Motor neuron (in vitro differentiated cells): Measurements from ENCODE around the gene LARP4B. TPM values are rescaled to one million over a fixed set of nuclear protein-coding genes. Genes with fewer than 3 reads are reported as not detected.
A peak's percentile ranks its signal among the peaks of the same experiment; 100 is the strongest.

ENCODE experiments used
- ATAC-seq, 8 experiments: fragments of 200-7000 bp; cut with Tn5 transposase; replicated peaks in 6 of 8; 2 replicates each; pipeline ENCODE4 v1.8.0; 2021; ENCODE audit warnings: mild to moderate bottlenecking in 8 of 8, moderate library complexity in 8 of 8
- H3K27ac ChIP-seq, 2 donors: fragments of 250-450 bp; sonication (Bioruptor Pico); 2 replicates each; pipeline ENCODE4 v1.9.0; 2021; ENCODE audit warnings: antibody characterized with exemption in 2 of 2, mild to moderate bottlenecking in 2 of 2, moderate library complexity in 1 of 2
- H3K4me1 ChIP-seq, 2 donors: fragments of 250-450 bp; sonication (Bioruptor Pico); replicated peaks in 1 of 2; 2 replicates each; pipeline ENCODE4 v1.6.1; 2021; ENCODE audit warnings: antibody characterized with exemption in 2 of 2, mild to moderate bottlenecking in 2 of 2, moderate library complexity in 1 of 2
- H3K4me3 ChIP-seq, 5 donors: fragments of 250-450 bp; sonication (Bioruptor Pico); 2 replicates each; pipeline ENCODE4 v1.9.0; 2021; ENCODE audit warnings: antibody characterized with exemption in 5 of 5, mild to moderate bottlenecking in 5 of 5, moderate library complexity in 4 of 5
- WGBS, 10 experiments: fragments of 450-650 bp; shearing (Covaris generic); methylation state at CpG; one replicate each; pipeline ENCODE4 v1.0.0; 2022; 5-methylcytosine and 5-hydroxymethylcytosine counted together
- in situ Hi-C, 9 experiments: fragments of 400-800 bp; cut with MboI; loops; one replicate each; pipeline ENCODE4 v1.15.0; 2021; ENCODE audit warnings: low sequenced_read_pairs in 9 of 9, low pct_unique_long_range_greater_than_20kb in 2 of 9; ENCODE audit not compliant: unreplicated experiment in 9 of 9
- total RNA-seq, 8 experiments: library from RNA; unstranded; fragments of 300-600 nt; gene quantifications; 2 replicates each; pipeline versions ENCODE4 v1.2.3 to v1.2.4, GENCODE V29; 2022

The LARP4B gene
- total RNA-seq, 8 experiments from 2014 or later, result 17.2 to 66.0 (median 34.1) TPM

DNA sequence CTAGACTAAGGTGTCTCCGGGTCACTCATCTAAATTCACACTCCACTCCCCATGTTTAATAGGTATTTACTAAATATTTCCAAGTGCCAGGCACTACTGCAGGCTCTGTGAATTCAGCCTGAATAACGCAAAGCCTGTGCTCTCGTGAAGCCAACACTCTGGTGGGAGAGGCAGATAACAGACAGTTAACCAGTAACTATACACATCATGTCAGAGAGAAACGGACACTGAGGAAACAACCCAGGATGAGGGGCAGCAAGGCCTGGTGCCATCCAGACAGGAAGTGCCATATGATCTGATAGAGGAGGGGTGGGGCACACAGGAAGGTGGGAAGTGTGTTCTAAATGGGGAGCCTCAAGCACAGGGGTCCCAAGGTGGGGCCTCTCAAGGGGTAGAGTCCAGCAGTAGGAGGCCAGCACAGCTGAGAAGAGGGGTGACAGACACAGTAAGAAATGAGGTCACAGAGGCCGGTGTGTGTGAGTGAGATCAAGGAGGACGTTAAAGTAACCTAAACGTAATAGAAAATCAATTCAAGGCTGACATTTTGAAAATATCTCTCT, 85.3 kb downstream of the LARP4B start:
- WGBS, 10 experiments, result 75 to 96% (median 90%) methylated on average over 1 to 5 of the region's 7 CpGs
- H3K4me3 ChIP-seq, result no peak overlapping the region
- in situ Hi-C loops, result no loop called here
- no peak overlapping the region for H3K27ac ChIP-seq
- ATAC-seq, result no peak
- no peaks in the 10 kb centered on the region for H3K4me1 ChIP-seq

DNA sequence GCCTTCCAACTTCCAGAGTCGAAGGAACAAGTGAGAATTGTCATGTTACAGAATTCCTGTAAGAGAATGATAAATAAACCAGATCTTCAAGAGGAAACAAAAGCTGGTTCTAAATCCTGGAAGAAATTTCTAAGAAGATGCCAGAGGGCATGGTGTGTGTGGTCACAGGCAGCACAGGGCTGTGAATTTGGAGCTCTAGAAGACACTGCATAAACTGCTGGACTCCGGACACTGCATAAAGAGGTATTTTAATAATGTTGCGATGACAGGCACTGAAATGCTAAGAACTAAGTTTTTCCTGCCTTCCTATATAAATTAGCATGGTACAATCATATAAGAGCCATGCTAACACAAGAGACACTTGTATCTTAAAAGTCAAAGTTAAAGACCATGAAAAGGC, 86.0 kb downstream of the LARP4B start:
- Histone ChIP-seq H3K4me3 (no peak overlapping the region), H3K27ac (no peak overlapping the region), H3K4me1 (no peaks in the 10 kb centered on the region)
- in situ Hi-C loops, result no loop called here
- peak in 3 of 8 experiments; percentile 26 to 72 (median 61) for ATAC-seq
- 22 to 100% (median 88%) methylated on average over 1 to 3 of the region's 3 CpGs; no CpG with 5 or more reads in 2 of the 10 experiments for WGBS, 10 experiments

GRCh38 chr10:844552-844951, 87.0 kb downstream of the LARP4B start:
- no peak overlapping the region for H3K27ac ChIP-seq
- WGBS, 10 experiments, result 60 to 100% (median 87%) methylated on average over 1 to 8 of the region's 8 CpGs; no CpG with 5 or more reads in 1 of the 10 experiments
- in situ Hi-C loops, result no loop called here
- H3K4me3 ChIP-seq, result no peak overlapping the region
- no peaks in the 10 kb centered on the region for H3K4me1 ChIP-seq
- no peak for ATAC-seq

- H3K4me1 ChIP-seq, result no peaks in the 10 kb centered on the region
- in situ Hi-C loops, result no loop called here
- ATAC-seq, result no peak
- no peak overlapping the region for H3K4me3 ChIP-seq
- 100% methylated on average over 1 of the region's 1 CpG; no CpG with 5 or more reads in 8 of the 10 experiments for WGBS, 10 experiments
- H3K27ac ChIP-seq, result no peak overlapping the region
Measured at GRCh38 chr10:843703-844102, 87.8 kb downstream of the LARP4B start.

- Histone ChIP-seq H3K4me3 (no peak overlapping the region), H3K4me1 (no peaks in the 10 kb centered on the region), H3K27ac (no peak overlapping the region)
- ATAC-seq, result no peak
- in situ Hi-C loops, result no loop called here
- WGBS, 10 experiments, result 81 to 100% (median 96%) methylated on average over 1 to 6 of the region's 6 CpGs
Measured at GRCh38 chr10:842795-843194, 88.7 kb downstream of the LARP4B start.

DNA sequence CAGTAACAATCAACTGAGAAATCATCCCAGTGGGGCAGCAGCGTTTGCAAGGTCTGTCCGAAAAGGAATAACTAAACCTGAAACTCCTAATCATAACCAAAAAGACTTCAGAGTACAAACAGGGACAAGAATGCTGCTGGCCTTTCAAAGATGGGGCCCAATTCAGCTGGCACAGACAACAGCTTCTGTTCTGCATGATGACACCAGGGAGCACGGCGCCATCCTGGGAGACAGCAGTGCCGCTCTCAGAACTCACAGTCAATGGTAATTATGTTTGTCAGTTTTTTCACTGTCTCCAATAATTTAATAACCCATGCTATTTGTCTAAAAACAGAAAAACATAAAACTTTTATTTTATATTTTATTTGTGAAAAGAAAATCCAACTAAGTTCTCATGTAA, 90.0 kb downstream of the LARP4B start:
- Histone ChIP-seq H3K4me1 (no peaks in the 10 kb centered on the region), H3K27ac (no peak overlapping the region), H3K4me3 (no peak overlapping the region)
- no peak for ATAC-seq
- in situ Hi-C loops, result no loop called here
- 95 to 100% (median 100%) methylated on average over 1 to 5 of the region's 5 CpGs; no CpG with 5 or more reads in 3 of the 10 experiments for WGBS, 10 experiments

DNA sequence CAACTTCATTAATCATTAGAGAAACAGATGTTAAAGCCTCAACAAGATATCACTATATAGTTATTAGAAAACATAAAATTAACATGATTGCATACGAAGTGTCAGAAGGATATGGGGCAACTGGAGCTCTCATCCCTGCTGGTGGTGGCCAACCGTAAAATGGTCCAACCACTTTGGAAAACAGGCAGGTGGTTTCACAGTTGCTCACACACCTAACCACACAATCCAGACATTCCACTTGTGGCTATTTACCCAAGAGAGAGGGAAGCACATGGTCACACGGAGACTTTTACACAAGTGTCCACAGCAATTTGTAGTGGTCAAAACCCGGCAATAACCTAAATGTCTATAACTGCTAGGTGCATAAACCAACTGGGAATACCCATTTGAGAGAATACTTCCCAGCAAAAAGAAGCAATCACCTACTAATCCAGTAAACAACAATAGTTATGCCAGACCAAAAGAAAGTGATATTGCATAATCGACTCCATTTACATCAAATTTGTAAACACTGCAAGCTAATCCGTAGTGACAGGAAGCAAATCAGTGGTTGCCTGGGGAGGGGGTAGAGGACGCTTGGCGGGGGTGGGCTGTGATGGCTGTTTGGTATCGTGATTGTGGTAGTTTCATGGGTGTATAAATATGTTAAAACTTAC, 91.8 kb downstream of the LARP4B start:
- H3K4me1 ChIP-seq, result no peaks in the 10 kb centered on the region
- no peak for ATAC-seq
- H3K27ac ChIP-seq, result no peak overlapping the region
- WGBS, 10 experiments, result 70 to 100% (median 90%) methylated on average over 1 to 7 of the region's 9 CpGs
- in situ Hi-C loops, result no loop called here
- H3K4me3 ChIP-seq, result no peak overlapping the region

- no peak overlapping the region for H3K4me3 ChIP-seq
- H3K4me1 ChIP-seq, result no peaks in the 10 kb centered on the region
- ATAC-seq, result no peak
- WGBS, 10 experiments, result 74 to 100% (median 92%) methylated on average over 3 to 7 of the region's 7 CpGs; no CpG with 5 or more reads in 1 of the 10 experiments
- in situ Hi-C loops, result no loop called here
- H3K27ac ChIP-seq, result no peak overlapping the region
Measured at GRCh38 chr10:836782-837181, 94.7 kb downstream of the LARP4B start.

- no peak for ATAC-seq
- Histone ChIP-seq H3K4me1 (no peaks in the 10 kb centered on the region), H3K27ac (no peak overlapping the region), H3K4me3 (no peak overlapping the region)
- in situ Hi-C loops, result no loop called here
- 84 to 100% (median 98%) methylated on average over 1 to 5 of the region's 5 CpGs for WGBS, 10 experiments
Measured at GRCh38 chr10:834493-834892, 97.0 kb downstream of the LARP4B start.

DNA sequence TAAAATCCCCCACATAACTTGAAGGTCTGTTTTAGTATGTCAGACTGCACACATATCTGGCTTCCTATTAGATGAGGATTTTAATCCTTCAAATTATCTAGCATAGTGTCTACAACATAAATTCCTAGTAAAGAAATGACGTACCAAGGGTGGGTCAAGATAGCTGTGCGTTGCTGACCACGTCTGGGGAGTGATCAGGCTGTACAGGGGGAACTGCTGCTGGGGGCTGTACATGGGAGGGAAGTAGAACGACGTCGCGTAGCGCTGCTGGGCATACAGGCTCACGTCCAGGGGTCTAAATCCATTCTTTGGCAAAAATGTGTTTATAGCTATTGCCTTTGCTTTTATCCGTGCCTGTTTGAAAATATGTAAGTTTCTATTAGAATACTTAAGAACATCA, 102.3 kb downstream of the LARP4B start:
- in situ Hi-C loops, result no loop called here
- no peaks in the 10 kb centered on the region for H3K4me1 ChIP-seq
- no peak overlapping the region for H3K4me3 ChIP-seq
- ATAC-seq, result no peak
- WGBS, 10 experiments, result 75 to 100% (median 94%) methylated on average over 1 to 9 of the region's 10 CpGs; no CpG with 5 or more reads in 1 of the 10 experiments
- H3K27ac ChIP-seq, result no peak overlapping the region

DNA sequence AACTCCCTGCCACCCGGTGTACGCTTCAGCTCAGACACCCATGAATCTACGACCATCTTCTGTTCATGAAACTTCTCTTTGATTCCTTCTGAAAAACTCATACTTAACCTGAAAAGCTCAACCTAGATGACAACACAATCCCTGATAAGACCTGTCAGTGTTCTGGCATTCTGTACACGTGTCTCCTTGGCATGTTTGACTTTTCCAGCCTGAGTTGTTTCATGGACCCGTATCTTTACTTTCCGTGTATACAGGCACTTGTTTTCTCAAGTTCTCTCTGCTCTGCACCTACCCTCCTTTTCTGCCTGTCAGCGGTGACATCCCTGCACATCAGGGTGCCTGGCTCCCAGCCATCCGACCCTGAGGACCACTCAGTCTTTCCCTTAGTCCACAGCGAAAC, 103.3 kb downstream of the LARP4B start:
- no peak overlapping the region for H3K4me3 ChIP-seq
- H3K27ac ChIP-seq, result no peak overlapping the region
- ATAC-seq, result no peak
- in situ Hi-C loops, result no loop called here
- H3K4me1 ChIP-seq, result no peaks in the 10 kb centered on the region
- WGBS, 10 experiments, result 87 to 100% (median 99%) methylated on average over 1 to 9 of the region's 9 CpGs

GRCh38 chr10:824946-825345, 106.6 kb downstream of the LARP4B start:
- no peak for ATAC-seq
- Histone ChIP-seq H3K27ac (no peak overlapping the region), H3K4me1 (no peaks in the 10 kb centered on the region), H3K4me3 (no peak overlapping the region)
- WGBS, 10 experiments, result 85 to 100% (median 95%) methylated on average over 2 to 7 of the region's 7 CpGs; no CpG with 5 or more reads in 1 of the 10 experiments
- in situ Hi-C loops, result loop anchor here in 2 of 9 experiments (25.0 kb wide), 1 partner anchor 313 kb away; no protein-coding TSS in a partner anchor

DNA sequence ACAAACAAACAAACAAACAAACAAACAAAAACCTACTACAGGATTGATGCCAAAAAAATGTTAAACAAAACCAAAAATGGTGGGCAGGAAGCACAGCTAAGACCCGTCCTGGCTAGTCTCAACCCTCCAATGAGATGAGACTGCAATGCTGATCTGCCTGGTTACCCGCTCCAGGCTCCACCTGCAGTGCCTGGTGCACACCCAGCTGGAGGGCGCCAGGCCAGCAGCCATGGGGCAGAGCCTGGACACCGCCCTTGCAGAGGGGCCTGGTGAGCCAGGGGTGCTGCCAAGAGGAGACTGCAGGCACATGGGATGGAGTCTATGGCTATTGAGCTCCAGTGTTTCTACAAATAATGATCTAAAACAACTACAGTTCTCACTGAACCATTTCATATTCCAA, 107.0 kb downstream of the LARP4B start:
- in situ Hi-C loops, result loop anchor here in 2 of 9 experiments (25.0 kb wide), 1 partner anchor 312 kb away; no protein-coding TSS in a partner anchor
- ATAC-seq, result peak in 3 of 8 experiments; percentile 63 to 95 (median 86)
- no peak overlapping the region for H3K4me3 ChIP-seq
- no peaks in the 10 kb centered on the region for H3K4me1 ChIP-seq
- 91 to 100% (median 100%) methylated on average over 1 to 4 of the region's 4 CpGs; no CpG with 5 or more reads in 5 of the 10 experiments for WGBS, 10 experiments
- H3K27ac ChIP-seq, result no peak overlapping the region
